ENCODE measurements around the gene NDUFAF4.

The NDUFAF4 gene

GRCh38 chr6:96897396-96898240, at the start of gene NDUFAF4:
NDUFAF4 (minus strand) TSS chr6:96897891; CDS start chr6:96897801, 90 bp downstream.
- peak; percentile 94 for DNase-seq

- DNase-seq, result no peak
Observed at GRCh38 chr6:96947055-96947454, 49.4 kb upstream of the NDUFAF4 start.

DNA sequence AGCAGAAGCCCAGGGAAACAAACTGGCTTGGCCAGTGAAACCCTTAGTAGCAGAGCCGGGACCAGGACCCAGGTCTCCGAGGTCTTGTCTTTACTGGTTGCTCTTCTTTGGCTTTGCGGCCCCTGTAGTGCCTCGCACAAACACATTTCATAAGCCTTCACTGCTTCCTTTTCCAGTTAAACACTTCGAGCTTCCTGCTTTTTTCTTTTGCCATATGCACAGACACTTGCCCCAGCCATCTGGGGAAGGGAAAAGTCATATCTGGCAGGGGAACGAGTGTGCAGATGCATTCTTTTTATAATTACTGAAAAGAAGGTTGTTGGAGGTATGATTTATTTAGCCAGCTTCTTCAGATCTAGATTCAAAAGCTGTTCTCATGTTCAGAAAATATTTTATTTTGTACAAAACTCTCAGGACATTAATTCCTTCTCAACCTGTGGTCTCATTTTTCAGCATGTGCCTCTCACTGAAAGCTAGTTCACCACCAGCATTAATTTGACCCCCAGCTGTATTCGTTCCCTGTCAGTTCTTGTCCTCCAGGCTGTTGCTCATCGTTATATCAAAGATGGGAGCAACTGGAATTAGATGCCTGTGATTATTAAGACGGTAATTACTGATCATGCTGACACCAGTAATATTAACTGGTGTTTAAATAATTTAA, 46.0 kb upstream of the NDUFAF4 start:
- DNase-seq, result no peak

DNA sequence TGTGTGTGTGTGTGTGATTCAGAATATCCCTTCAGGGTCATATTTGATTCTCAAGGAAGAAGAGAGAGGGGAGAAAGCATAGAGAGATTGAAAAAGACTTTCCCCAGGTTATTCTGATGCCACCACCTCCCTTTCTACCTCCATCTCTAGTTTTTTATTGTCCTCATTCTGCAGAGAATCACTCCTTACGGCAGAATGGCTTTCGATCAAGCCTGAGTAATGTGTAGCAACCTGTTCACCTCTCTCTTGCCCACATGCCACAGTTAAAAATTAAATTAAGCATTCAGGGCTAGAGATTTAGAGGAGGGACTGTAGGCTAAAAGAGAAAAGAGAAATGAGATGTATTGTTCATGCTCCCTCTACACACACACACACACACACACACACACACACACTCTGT, 45.0 kb upstream of the NDUFAF4 start:
- DNase-seq, result no peak

DNA sequence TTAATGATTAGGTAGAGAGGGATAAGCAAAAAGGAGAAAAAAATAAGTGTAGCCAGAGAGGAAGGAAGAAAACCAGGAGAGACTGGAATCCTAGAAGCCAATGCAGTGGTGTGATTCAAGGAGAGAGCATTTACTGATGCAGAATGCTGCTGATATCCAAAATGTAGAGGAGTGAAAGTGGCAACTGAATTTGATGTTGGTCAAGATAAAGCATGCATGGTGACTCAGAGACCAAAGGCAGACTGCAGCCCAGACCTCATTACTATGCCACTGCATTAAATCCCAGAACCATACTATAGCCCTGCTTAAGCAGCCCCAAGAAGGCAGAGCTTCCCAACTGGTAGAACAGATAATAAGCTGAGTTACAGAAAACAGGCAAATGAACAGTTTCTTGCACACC, 42.6 kb upstream of the NDUFAF4 start:
- no peak for DNase-seq

DNA sequence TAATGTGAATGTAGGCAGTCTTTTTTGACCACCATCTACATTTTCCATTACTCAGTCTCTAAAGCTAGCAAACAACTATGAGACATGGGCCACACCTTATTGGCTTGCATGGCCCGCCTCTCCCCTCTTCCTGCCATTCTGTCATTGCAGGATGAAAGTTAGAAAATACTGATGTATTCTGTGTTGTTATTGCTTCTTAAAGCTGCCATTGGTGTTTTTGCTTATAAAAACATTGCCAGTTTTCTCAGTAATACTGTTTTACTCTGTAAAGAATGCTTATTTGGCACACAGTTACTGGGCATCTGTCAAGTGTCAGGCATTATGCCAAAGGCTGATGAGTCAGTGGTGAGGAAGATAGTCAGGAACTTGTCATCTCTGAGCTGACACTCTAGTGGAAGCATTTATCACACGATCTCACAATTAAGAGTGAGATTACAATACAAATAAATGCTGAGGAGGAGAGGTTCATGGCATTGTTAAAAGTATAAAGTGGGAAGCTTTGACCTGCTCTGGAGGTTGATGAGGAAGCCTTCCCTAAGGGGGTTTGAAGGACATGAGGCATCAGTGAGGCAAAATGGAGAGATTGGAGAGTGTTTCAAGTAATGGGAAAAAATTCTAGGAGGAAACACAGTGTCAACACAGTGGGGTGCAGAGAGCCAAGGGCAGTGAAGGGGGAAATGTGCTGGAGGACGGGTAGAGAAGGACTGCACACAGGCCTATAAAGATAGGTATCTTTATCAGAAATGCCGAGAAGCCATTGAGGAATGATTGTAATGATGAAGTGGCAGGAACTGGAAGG, 41.5 kb upstream of the NDUFAF4 start:
- DNase-seq, result peak; percentile 7

GRCh38 chr6:96934087-96934486, 36.4 kb upstream of the NDUFAF4 start:
- no peak for DNase-seq

DNA sequence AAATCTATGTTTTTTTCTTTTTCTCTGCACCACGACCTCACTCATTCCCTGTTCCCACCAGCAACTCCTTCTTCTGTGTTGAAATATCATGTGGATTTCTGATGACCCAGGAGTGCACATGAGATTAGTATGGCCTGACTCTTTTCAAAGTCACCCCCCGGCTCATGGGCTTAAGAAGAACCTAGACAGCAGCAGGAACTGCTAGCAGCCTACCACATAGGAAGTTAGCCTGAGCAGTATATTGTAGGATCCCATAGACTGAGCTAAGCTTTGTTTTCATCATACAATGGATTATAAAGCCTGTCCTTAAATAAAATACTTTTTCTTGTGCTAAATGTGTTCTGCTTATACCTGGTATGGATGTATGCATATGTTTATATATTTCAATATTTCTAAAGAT, 33.5 kb upstream of the NDUFAF4 start:
- DNase-seq, result no peak

GRCh38 chr6:96929741-96930140, 32.0 kb upstream of the NDUFAF4 start:
- no peak for DNase-seq

- no peak for DNase-seq
Observed at GRCh38 chr6:96927660-96928059, 30.0 kb upstream of the NDUFAF4 start.

GRCh38 chr6:96926425-96926824, 28.7 kb upstream of the NDUFAF4 start:
- no peak for DNase-seq

DNA sequence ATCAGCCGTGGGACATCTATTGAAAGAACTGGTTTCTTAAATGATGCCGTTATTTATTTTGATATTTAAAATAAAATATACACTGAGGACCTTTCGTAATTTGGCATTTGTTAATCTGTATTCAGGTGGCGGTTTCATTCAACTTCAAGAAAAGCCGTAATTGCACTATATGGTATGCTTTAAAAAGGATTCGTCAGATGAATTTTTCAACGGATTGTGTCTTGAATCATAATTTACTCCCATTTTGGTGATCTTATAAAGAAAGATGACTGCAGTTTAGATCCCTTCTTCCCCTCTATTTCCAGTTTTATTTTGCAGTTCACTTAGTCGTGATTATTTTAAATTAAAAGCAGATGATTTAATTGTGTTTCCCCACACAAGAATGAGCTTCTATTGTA, 27.6 kb upstream of the NDUFAF4 start:
- DNase-seq, result no peak

GRCh38 chr6:96923871-96924493, 26.3 kb upstream of the NDUFAF4 start:
- no peak for DNase-seq

DNA sequence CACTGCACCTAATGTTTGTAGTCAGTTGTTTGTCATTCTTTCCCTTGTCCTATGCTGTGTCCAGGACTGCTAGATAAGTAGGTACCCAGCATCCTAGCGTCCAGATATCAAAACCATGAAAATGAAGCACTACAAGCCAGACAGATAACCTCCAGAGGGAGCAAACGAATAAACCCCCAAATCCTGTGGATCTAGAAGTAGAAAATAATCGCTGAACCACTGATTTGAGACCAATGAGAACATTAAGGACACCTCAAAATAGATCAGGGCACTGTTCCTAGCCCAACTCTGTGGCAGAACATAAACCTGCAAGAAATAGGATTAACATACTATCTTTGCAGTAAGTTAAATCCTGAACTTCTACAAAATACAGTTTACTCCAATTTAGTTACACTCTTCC, 25.7 kb upstream of the NDUFAF4 start:
- no peak for DNase-seq

DNA sequence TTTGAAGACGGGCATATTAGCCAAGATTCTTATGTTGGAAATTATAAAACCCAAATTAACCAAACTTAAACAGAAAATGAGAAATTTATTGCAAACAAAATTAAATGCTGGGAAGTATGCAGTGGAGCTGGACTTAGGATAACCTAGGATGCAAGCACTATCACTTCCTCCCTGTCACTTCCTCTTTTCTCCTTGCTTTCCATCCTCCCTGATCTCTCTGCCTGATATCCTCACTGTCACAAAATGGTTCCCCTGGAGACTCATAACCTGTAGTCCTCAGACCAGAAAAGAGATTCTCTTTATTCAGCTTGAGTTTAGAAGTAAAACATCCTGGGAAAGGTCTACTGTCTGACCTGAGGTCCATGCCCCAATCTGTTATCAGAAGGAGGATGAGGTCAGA, 19.4 kb upstream of the NDUFAF4 start:
- DNase-seq, result no peak

DNA sequence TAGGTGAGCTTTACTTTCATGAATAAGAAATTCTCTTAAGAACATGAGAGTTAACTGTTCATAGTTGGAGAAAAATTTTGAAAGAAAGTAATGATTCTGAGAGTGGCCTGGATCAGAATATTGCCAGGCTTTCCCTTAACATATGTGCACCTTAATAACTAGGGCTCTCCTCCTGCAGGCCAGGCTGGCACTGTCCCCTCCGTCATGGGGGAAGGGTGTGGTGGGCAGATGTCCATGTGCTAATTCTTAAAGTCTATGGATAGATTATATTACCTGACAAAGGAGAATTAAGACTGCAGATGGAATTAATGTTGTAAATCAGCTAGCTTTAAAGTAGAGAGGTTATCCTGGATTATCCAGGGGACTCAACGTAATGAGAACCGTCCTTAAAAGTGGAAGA, 15.9 kb upstream of the NDUFAF4 start:
- no peak for DNase-seq

- DNase-seq, result no peak
Observed at GRCh38 chr6:96911751-96912150, 14.1 kb upstream of the NDUFAF4 start.

- no peak for DNase-seq
Observed at GRCh38 chr6:96911171-96911570, 13.5 kb upstream of the NDUFAF4 start.

DNA sequence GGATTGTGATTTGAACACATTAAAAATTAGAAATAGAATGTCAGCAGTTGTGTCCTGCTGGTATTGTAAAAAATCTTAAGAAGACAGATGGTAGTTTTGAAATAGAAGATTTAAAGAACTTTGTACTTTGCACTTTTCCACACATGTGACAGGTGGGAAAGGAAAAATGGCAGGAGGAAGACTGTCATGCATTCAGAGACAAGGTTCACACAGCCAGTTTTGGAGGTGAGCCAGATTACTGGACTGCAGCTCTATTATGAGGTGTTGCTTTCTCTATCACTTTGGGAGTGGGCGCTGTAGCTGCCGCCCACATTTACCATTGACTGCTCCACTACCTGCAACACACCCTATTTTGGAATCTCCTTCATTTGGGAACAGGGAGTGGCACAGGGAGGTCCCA, 12.1 kb upstream of the NDUFAF4 start:
- no peak for DNase-seq

DNA sequence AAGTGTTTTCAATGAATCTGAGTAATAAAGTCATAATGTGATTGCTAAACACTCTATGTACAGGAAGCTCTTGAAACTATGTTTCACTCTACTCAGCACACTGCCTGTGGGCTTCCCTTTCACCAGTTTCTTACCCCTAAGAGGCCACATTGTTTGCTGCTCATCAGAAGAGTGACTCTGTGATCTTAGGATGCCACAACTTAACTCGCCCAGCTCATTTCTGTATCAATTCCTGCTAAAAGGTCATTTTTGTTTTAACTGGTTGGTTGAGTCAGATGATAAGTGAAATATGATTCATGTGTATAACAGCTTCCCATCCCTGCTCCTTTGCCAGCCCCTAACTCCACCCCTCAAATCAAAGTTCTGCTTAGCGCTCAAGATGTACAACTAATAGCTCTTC, 9.8 kb upstream of the NDUFAF4 start:
- DNase-seq, result no peak

- DNase-seq, result no peak
Observed at GRCh38 chr6:96900873-96901272, 3.2 kb upstream of the NDUFAF4 start.

DNA sequence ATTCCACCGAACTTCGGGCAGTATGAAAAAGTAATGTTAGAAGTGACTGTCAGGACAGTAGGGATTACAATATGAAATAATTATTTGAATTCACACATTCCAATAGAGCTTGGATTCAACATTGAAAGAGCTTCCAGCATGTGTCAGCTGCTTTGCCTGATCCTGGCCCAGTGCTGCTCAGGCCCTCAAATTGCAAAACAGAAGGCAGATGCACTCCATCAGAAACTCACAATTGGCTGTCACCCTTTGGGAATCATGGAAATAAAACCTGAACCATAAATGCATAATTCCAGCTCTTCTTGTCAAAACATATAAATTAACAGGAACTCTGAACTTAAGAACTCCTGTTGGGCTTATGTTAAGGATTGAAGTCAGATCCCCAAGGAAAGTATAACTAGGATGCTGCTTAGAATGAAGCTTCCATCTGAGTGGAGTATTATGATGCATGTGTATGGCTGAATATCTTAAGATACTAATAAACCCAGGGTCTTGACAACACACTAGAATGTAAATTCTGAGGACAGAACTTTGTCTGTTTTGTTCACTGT, 1.8 kb upstream of the NDUFAF4 start:
- no peak for DNase-seq

DNA sequence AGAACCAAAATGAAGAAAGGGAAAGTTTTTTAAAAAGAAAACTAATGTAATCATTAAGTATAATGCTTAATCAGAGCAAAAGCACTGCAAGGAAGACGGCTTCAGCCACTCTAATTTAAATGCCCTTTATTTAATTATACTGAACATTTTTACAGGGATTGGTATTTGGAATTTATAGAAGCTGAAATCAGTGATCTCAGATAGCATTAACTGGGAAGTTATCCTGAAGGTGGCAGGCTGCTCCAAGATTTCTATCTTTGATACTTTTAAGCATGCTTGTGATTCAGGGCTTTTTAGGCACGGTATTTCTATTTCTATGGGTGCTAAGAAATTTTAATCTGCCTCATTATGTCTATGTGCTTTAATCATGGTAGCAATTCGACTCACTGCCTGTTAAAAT, 1.3 kb upstream of the NDUFAF4 start:
- DNase-seq, result peak; percentile 20
